Measurements from ENCODE around the gene NDUFAF7.
"Not testable (repeated sequence)": the region's sequence is repeated elsewhere in the genome, so short reads cannot be mapped to it uniquely, and the experiment has no call there.

- TF ChIP-seq ESRRG (CRISPR knock-in tag; IDR thresholded peaks at IDR 0.05); CSDC2 (CRISPR knock-in tag; IDR thresholded peaks at IDR 0.05); BACH2 (CRISPR knock-in tag; IDR thresholded peaks at IDR 0.05; ENCODE audit: borderline replicate concordance); RARB (CRISPR knock-in tag; IDR thresholded peaks at IDR 0.05); CSRNP3 (CRISPR knock-in tag; IDR thresholded peaks at IDR 0.05); SNAI2 (CRISPR knock-in tag; IDR thresholded peaks at IDR 0.05); TOX (CRISPR knock-in tag; IDR thresholded peaks at IDR 0.05; ENCODE audit: borderline replicate concordance); TCF4 (CRISPR knock-in tag; IDR thresholded peaks at IDR 0.05; ENCODE audit: borderline replicate concordance); PATZ1 (CRISPR knock-in tag; IDR thresholded peaks at IDR 0.05; ENCODE audit: borderline replicate concordance); ZFP3 (CRISPR knock-in tag; IDR thresholded peaks at IDR 0.05): not testable (repeated sequence)
Observed at GRCh38 chr2:37206760-37207159, 24.7 kb upstream of the NDUFAF7 start.

Measured in SK-N-SH treated with all-trans-retinoic acid at 6 μM for 48 hours (cell line).